ENCODE measurements around the gene C13orf42.
"Not testable (repeated sequence)": the region's sequence is repeated elsewhere in the genome, so short reads cannot be mapped to it uniquely, and the experiment has no call there.

Gene C13orf42

DNA sequence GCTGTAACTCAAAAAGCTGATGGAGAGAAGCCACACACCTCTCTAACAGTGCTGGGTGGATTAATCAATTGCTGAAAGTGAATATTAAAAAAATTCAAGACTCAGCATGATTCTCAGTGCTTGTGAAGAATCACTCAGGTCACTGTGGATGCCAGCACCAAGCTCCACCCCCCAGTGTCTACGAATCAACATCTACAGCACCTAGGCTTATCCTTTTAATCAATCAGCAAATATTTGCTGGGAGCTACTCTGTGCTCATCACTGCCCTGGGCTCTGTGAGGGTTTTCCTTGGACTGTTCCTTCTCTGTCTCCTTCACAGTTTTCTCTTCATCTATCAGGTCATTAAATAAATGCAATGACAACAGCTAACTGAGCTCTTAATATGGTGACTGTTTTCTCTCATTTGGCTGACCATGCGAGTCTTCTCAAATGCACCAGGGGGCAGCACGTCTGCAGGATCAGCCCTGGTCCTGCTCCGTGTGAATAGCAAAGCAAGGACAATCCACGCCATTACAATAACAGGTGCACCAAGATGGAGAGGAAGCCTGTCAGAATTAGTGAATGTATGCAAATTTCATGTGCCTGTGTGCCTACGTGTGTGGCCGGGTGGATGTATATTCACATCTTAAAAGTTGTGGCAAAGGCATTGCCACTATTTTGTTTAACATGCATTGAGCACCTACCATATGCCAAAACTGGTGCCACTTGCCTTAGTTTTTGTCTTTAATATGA, 14.6 kb upstream of the C13orf42 start:
- no peak overlapping the region for H3K4me3 ChIP-seq (ENCODE audit: control insufficient read depth, low read depth, low read length)
- peak; percentile 17 for DNase-seq (ENCODE audit: low read depth)
- TF ChIP-seq, protein P1, sequence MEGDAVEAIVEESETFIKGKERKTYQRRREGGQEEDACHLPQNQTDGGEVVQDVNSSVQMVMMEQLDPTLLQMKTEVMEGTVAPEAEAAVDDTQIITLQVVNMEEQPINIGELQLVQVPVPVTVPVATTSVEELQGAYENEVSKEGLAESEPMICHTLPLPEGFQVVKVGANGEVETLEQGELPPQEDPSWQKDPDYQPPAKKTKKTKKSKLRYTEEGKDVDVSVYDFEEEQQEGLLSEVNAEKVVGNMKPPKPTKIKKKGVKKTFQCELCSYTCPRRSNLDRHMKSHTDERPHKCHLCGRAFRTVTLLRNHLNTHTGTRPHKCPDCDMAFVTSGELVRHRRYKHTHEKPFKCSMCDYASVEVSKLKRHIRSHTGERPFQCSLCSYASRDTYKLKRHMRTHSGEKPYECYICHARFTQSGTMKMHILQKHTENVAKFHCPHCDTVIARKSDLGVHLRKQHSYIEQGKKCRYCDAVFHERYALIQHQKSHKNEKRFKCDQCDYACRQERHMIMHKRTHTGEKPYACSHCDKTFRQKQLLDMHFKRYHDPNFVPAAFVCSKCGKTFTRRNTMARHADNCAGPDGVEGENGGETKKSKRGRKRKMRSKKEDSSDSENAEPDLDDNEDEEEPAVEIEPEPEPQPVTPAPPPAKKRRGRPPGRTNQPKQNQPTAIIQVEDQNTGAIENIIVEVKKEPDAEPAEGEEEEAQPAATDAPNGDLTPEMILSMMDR (IDR thresholded peaks at IDR 0.05; ENCODE audit: control insufficient read depth, insufficient read depth, low read depth, low read length, missing control alignments) = peak; percentile 82

DNA sequence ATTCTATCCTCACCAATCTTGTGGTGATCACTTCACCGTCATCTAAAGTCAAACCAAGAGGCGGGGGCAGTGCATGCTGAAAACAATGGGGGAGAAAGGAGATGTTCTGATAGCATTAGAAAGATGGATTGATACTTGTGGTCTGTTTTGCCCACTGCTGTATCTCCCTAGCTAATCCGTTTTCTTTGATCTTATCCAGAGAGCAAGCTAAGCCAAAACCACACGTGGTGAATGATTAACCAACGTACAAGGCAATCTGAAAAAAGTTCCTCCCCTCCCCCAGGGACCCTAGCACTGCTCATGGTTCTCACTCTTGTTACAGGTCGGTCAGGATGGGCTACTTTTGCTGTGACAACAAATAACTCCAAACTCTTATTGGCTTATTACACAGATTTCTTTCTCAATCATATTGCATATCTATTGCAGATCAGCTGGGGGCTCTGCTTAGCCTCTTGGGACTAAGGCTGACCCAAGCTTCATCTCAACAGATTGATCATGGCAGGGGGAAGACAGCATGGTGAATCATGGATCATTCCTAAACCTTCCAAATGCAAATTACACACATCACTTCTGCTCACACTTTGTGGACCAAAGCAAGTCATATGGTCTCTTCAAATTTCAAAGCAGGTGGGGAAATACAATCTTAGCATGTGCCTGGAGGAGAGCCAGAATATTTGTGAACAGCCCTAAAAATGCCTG, 11.9 kb upstream of the C13orf42 start:
- DNase-seq (ENCODE audit: low read depth) = no peak
- H3K4me3 ChIP-seq (ENCODE audit: control insufficient read depth, low read depth, low read length) = no peak overlapping the region
- TF ChIP-seq, protein P1 (IDR thresholded peaks at IDR 0.05; ENCODE audit: control insufficient read depth, insufficient read depth, low read depth, low read length, missing control alignments) = no peak

DNA sequence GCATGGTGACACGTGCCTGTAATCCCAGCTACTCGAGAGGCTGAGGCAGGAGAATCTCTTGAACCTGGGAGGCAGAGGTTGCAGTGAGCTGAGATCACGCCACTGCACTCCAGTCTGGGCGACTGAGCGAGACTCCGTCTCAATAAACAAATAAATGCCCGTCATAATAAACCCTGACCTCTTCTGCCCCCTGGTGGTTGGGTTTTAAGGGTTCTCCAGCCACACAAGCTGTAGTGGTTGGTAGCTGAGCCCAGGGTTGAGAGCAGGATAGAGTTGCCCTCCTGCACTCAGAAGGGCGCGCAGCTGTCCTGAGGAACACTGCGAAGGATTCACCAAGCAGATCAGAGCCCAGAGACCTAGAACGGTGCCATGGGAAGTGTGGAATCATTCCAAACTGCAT, 9.8 kb upstream of the C13orf42 start:
- H3K4me3 ChIP-seq (ENCODE audit: control insufficient read depth, low read depth, low read length); DNase-seq (ENCODE audit: low read depth): not testable (repeated sequence)
- TF ChIP-seq, protein P1 (IDR thresholded peaks at IDR 0.05; ENCODE audit: control insufficient read depth, insufficient read depth, low read depth, low read length, missing control alignments) = peak; percentile 23

DNA sequence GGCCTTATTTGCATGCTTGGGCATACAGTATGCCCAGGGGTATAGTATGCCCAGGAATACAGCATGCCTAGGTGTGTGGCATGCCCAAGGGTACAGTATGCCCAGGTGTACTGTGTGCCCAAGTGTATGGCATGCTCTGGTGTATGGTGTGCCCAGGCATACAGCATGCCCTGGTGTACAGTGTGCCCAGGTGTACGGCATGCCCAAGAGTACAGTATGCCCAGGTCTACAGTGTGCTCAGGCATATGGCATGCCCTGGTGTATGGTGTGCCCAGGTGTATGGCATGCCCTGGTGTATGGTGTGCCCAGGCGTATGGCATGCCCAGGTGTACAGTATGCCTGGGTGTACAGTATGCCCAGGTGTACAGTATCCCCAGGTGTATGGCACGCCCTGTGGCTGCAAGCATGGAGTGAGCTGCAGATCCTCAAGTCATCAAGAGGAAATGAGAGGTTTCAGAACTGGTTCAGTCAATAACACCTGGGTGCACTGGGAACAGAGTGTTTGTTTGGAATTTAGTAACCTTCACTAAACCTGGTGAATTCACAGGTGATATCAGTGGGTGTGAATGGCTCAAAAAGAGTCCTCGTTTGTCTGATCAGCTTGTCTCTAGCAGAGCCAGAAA, 7.8 kb upstream of the C13orf42 start:
- DNase-seq (ENCODE audit: low read depth) = no peak
- TF ChIP-seq, protein P1 (IDR thresholded peaks at IDR 0.05; ENCODE audit: control insufficient read depth, insufficient read depth, low read depth, low read length, missing control alignments) = no peak
- no peak overlapping the region for H3K4me3 ChIP-seq (ENCODE audit: control insufficient read depth, low read depth, low read length)

DNA sequence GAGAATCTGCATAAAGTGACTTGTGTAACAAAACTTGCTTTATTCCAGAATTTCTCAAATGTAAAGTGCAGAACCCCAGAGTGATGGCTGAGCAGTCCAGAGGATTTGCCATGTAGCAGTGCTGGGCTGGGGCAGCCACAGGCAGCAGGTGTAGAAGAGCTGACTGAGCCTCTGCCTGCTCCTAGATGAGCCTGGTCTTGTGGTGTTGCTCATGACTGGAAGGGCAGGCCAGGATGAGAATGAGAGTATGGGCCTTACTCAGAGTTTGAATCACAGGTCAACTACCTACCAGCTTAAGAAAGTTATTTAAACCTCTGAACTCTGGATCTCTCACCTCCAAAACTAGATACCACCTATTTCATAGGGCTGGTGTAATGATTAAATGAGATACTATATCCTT, 2.9 kb upstream of the C13orf42 start:
- TF ChIP-seq, protein P1 (IDR thresholded peaks at IDR 0.05; ENCODE audit: control insufficient read depth, insufficient read depth, low read depth, low read length, missing control alignments) = no peak
- no peak overlapping the region for H3K4me3 ChIP-seq (ENCODE audit: control insufficient read depth, low read depth, low read length)

DNA sequence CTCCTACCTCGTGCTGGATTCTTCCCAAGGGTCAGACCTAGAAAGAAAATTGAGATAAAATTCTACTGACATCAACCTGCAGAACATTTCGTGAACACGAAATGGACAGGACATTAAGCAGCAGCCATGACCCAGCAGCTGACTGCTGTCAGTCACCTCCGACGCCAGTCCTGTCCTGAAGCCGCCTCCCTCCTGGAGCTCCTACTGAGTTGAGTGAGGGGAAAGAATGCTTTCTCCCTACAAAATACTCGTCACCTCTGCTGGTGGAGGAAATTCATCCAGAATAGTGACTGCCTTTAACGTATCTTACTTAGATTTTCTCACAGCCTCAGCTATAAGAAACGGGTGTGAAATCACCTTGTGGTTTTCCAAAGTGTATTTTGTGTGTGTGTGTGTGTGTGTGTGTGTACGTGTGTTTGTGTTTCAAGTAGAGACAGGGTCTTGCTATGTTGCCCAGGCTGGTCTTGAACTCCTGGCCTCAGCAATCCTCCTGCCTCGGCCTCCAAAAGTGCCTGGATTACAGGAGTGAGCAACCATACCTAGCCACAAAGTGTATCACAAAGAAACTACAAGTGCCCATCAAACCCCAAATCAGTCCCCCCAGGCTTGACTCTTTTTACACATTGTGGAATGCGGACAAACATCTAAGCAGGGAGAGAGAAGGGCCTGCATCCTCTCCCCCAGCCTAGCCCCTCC, 2.3 kb upstream of the C13orf42 start:
- no peak for DNase-seq (ENCODE audit: low read depth)
- TF ChIP-seq, protein P1 (IDR thresholded peaks at IDR 0.05; ENCODE audit: control insufficient read depth, insufficient read depth, low read depth, low read length, missing control alignments) = no peak
- H3K4me3 ChIP-seq (ENCODE audit: control insufficient read depth, low read depth, low read length) = no peak overlapping the region

More for the DNA sequence above, 2.9 kb upstream of the C13orf42 start:
- no peak for DNase-seq (ENCODE audit: low read depth)

Data from AG09309 (cell line).